HG03354 (cell line): Measurements from ENCODE around the gene PUS1.

ENCODE experiments used
- ATAC-seq: cut with Tn5 transposase; IDR thresholded peaks from one replicate; pipeline ENCODE4 v1.9.1; 2021; ENCODE audit warnings: mild to moderate bottlenecking; ENCODE audit not compliant: unreplicated experiment, poor library complexity, severe bottlenecking

Gene PUS1

DNA sequence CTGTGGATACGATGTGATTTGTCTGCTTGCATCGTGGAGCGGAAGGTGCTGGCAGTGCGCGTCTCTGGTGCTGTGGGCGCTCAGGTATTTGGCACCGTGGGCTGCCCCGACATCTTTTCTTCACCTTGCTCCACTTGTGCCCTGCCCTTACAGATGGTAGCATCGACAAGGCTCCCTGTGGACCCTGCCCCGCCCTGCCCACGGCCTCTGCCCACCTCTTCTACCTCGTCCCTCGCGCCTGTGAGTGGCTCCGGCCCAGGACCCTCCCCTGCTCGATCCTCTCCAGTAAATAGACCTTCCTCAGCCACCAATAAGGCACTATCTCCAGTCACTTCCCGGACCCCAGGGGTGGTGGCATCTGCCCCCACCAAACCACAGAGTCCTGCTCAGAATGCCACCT lies 57.3 kb downstream of the PUS1 start:
- no peak for ATAC-seq

DNA sequence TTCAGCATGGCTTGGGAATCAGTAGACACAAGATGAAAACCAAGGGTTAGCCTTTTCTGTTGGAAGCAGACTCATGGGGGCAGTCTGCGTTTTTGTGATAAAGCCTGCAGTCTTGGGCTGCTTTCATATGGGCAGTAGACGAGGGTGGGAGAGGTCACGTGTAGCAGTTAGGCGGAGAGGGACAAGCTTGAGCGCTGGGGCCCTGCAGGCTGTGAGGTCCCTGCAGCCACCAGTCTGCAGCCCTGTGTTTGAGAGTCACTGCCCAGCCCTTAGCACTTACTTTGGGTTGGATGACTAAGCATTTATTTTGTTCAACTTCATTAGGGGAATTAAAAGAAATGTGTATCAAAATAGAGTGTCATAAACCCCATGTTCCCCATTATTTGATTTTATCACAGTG lies 57.8 kb downstream of the PUS1 start:
- ATAC-seq: no peak

DNA sequence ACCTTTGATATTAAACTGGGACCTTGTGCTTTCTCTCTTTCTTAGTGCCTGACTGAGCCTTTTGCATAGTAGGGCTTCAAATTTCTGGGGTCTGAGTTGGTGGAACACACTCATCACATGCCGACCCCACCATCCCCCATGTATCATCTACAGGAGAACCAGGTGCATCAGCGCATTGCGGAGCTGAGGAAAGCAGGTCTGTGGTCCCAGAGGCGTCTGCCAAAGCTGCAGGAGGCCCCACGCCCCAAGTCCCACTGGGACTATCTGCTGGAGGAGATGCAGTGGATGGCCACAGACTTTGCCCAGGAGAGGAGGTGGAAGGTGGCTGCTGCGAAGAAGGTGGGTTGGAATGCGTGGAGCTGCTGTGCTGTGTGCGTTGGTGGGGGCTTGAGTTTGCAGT lies 58.5 kb downstream of the PUS1 start:
- no peak for ATAC-seq

DNA sequence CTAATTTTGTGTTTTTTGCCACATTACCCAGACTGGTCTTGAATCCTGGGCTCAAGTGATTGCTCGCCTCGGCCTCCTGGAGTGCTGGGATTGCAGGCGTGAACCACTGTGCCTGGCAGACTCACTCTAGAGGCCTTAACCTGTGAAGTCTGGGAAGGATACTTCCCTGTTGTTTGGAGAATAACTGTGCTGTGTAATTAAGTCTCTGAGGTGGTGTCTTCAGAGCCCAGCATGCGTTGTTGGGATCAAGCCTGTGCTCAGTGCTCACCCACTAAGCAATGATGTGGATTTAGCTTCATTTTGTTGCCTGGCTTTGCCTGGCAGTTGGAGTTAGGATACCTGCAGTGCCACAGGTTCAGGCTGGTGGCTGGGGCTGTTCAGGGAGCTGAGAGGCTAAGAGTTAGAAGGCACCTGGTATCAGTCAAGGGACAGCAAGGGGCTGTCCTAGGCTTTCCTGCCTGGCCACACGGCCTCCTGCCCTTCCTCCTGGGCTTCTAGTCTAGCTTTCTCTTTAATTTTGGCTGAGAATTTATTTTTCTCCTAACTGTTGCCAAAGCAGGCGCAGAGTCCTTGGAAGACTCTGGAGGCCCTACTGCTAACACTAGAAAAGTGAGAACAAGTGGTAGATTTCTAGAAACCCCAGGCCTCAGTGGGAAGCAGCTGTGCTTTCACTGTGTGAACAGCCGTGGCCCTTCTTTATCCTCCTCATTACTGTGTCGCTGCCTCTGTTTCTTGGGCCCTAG lies 59.1 kb downstream of the PUS1 start:
- ATAC-seq: no peak

DNA sequence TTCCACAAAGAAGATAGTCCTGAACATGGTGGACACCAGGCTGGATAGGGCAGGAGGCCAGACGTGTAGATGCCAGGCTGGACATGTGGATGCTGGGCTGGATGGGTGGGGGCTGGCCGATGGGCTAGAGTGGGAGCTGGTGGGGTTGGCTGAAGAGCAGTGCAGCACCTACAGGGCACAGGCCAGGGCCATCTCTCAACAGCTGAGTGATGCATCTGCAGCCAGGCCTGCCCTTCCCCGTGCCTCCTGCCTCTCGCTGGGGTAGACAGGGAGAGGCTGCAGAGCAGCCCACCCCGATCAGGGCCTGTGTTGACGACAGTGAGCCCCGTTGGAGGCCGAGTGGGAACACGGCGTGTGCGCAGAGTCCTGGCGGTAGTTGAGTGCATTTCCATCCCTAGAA lies 59.9 kb downstream of the PUS1 start:
- ATAC-seq: no peak

DNA sequence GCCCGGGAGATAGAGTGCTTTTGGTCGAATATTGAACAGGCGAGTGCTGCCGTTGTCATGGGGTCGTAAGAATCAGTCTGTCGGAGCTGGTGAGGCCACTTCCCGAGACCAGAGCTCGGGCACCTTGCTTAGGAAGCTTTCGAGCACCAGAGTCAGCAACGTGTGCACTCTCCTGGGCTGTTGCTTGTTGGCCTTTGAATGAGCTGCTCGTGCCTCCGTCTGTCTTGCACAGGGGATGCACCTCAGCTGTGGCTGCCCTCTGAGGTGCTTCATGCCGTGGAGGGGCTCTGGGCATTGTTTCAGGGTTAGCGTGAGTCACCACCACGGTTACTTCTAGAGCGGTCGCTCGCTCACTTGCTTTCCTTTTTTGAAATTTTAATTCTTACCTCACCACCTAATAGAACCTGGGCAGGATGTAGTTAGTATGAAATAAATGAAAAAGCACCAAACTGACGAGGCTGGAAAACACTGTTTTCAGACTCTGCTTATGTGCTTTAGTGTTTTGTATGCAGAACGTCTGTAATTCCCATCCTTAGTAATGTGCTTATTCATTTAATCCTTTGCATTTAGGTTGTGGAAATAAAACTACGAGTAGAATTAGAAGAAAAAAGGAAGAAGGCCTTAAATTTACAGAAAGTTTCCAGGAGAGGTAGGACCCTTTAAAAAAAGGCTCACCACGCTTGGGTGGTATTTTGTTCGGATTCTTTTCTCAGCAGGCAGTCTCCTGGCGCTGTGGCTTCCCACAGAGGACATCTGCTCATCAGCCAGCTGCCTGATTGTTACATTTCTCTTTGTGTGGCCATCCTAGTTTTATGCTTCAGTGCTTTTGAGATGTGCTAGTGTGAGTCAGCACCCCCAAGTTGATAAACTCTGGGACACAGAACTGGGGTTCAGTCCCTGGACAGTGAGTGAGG lies 61.2 kb downstream of the PUS1 start:
- no peak for ATAC-seq

DNA sequence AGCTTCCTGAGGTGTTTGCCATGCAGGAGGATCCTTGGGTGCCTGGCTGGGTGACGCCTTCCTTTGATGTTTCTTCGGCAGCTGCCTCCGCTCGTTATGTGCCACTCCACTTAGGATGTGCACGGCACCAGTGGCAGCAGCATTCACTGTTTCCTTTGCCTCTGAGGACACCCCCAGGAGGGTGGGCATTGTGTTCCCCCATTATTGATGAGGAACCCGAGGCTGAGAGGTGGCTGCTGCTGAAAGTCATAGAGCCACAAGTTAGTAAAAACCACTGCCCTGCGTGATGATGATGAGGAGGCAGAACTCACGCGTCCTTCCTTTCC lies 61.9 kb downstream of the PUS1 start:
- ATAC-seq: no peak

DNA sequence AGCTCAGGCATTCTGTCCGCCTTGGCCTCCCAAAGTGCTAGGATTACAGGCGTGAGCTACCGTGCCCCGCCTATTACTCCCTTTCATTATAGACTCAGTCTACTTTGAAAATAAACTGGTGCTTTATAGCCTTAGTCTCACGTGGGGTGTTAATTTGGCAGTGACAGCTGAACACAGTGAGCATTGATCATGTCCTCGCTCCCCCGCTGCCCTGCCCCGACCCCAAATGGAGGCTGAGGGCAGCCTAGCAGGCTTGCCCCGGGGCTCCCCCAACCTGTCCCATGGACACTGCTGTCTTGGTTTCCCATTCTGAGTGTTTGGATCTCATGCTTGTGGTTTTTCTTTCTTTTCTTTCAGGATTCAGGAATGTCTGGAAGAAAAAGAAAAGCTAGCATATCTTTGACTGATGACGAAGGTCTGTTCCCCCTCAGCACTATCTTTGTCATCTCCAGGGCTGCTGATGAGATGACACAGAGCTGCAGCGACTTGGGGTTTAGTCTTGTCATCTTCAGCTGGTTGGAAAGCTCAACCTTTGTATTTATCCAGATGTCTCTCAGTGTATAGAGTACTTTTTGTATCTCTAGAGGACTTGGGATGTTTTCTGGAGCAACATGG lies 62.8 kb downstream of the PUS1 start:
- ATAC-seq: no peak

DNA sequence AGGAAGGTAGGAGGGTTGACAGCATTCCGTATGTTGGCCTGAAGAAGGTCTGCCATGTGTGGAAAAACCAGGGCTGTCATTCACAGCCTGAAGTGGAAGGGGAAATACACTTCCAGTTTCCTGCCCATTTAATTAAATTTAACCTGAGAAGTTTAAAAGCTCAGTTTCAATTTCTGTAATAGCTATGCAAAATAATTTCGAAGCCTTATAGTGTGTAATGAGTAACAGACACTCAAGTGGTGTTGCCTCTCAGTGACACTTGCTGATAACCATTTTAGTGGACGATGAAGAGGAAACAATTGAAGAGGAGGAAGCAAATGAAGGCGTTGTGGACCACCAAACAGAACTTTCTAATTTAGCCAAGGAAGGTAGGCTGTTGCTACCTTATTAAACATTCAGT lies 65.5 kb downstream of the PUS1 start:
- ATAC-seq: peak; percentile 91
